Mesothelial cell of epicardium (in vitro differentiated cells): ENCODE data around the gene ARL3. TPM values are rescaled to one million over a fixed set of nuclear protein-coding genes. Genes with fewer than 3 reads are reported as not detected.
"Not testable (repeated sequence)": the region's sequence is repeated elsewhere in the genome, so short reads cannot be mapped to it uniquely, and the experiment has no call there.

ENCODE experiments used
- DNase-seq, 2 experiments: peaks; one replicate each; pipeline ENCODE4 v3.0.0; 2021; ENCODE audit warnings: low spot score in 2 of 2; ENCODE audit not compliant: unreplicated experiment in 2 of 2
- H3K27ac Mint-ChIP-seq: 2 replicates; pipeline ENCODE4 v1.8.0; 2021; ENCODE audit warnings: mixed read lengths
- H3K27me3 Mint-ChIP-seq: 2 replicates; pipeline ENCODE4 v1.8.0; 2021; ENCODE audit warnings: low read depth, mixed read lengths
- H3K36me3 Mint-ChIP-seq: 2 replicates; pipeline ENCODE4 v1.8.0; 2021; ENCODE audit warnings: mixed read lengths
- H3K4me1 Mint-ChIP-seq: 2 replicates; pipeline ENCODE4 v1.8.0; 2021; ENCODE audit warnings: mixed read lengths
- H3K4me3 Mint-ChIP-seq: 2 replicates; pipeline ENCODE4 v1.8.0; 2021; ENCODE audit warnings: mild to moderate bottlenecking, moderate library complexity, mixed read lengths
- H3K9me3 Mint-ChIP-seq: 2 replicates; pipeline ENCODE4 v1.8.0; 2021; ENCODE audit warnings: mixed read lengths
- CTCF ChIP-seq: fragments of 200-600 bp; sonication (generic); IDR thresholded peaks from one replicate; pipeline ENCODE4 v1.5.0; 2021; ENCODE audit warnings: antibody characterized with exemption; ENCODE audit not compliant: unreplicated experiment
- total RNA-seq: library from RNA; stranded (reverse); gene quantifications from 3 replicates; pipeline ENCODE4 v1.2.1, GENCODE V29; 2021

ARL3 gene
- total RNA-seq, 1 donor from 2014 or later: 13.9 TPM

- Mint-ChIP-seq H3K27ac (peak overlapping the region; percentile 94), H3K9me3 (no peaks in the 10 kb centered on the region)
- TF ChIP-seq CTCF: no peak
Observed at GRCh38 chr10:102745157-102745556, 31.0 kb upstream of the ARL3 start.

GRCh38 chr10:102744374-102745051 is 30.3 kb upstream of the ARL3 start:
- Mint-ChIP-seq H3K4me3 (peak overlapping the region; percentile 93), H3K4me1 (peaks cover 28% of the 10 kb centered on the region), H3K36me3 (peaks cover 3% of the 10 kb centered on the region), H3K27me3 (no peaks in the 10 kb centered on the region), H3K9me3 (no peaks in the 10 kb centered on the region), H3K27ac (peak overlapping the region; percentile 94)
- TF ChIP-seq CTCF: no peak
- DNase-seq: no peak

More at GRCh38 chr10:102745157-102745556, 31.0 kb upstream of the ARL3 start:
- DNase-seq: no peak
- Mint-ChIP-seq H3K27me3 (no peaks in the 10 kb centered on the region), H3K36me3 (peaks cover 3% of the 10 kb centered on the region), H3K4me3 (peak overlapping the region; percentile 93), H3K4me1 (peaks cover 28% of the 10 kb centered on the region)

GRCh38 chr10:102743588-102744373 is 29.6 kb upstream of the ARL3 start, which contains the start of gene WBP1L:
Gene WBP1L (plus strand): TSS chr10:102743948. CDS start chr10:102744054, 106 bp downstream.
- Mint-ChIP-seq H3K36me3 (peaks cover 3% of the 10 kb centered on the region), H3K4me1 (peaks cover 28% of the 10 kb centered on the region), H3K27ac (peak within 1 kb of the TSS; percentile 94), H3K4me3 (peak within 1 kb of the TSS; percentile 93), H3K9me3 (no peaks in the 10 kb centered on the region), H3K27me3 (no peaks in the 10 kb centered on the region)
- no peak for TF ChIP-seq CTCF
- DNase-seq: peak; percentile 85 to 92

GRCh38 chr10:102743078-102743587 is 28.9 kb upstream of the ARL3 start:
- no peak for DNase-seq
- Mint-ChIP-seq H3K27ac (peak overlapping the region; percentile 94), H3K36me3 (peaks cover under 1% of the 10 kb centered on the region), H3K9me3 (no peaks in the 10 kb centered on the region), H3K4me1 (peaks cover 28% of the 10 kb centered on the region), H3K27me3 (no peaks in the 10 kb centered on the region), H3K4me3 (peak overlapping the region; percentile 93)
- TF ChIP-seq CTCF: no peak

- not testable (repeated sequence) for H3K27me3 Mint-ChIP-seq, H3K36me3 Mint-ChIP-seq, H3K4me3 Mint-ChIP-seq, H3K9me3 Mint-ChIP-seq, DNase-seq, H3K27ac Mint-ChIP-seq
- peaks cover 28% of the 10 kb centered on the region for H3K4me1 Mint-ChIP-seq
Observed at GRCh38 chr10:102742313-102742712, 28.1 kb upstream of the ARL3 start.
